HG03571 (cell line): ENCODE results near the gene DIPK1B.

Experiments used
- ATAC-seq: cut with Tn5 transposase; IDR thresholded peaks from one replicate; pipeline ENCODE4 v1.9.1; 2021; ENCODE audit not compliant: unreplicated experiment

DIPK1B gene

DNA sequence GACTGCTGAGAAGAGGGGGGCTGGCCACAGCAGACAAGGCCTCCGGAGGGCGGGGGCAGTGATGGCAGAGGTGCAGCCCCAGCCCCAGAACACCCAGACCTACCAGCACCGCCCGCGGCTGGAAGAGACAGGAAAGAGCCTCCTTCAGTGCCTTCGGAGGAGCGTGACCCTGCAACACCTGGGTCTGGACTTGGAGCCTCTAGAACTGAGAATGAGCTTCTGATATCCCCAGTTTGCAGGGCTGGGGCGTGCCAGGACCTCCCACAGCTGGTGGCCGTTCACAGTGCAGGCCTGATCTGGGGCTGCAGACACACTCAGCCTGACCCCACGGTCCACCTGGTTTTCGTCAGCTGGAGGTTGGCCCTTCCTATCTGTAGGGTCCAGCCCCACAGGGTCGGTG, 21.2 kb downstream of the DIPK1B start:
- ATAC-seq = no peak

DNA sequence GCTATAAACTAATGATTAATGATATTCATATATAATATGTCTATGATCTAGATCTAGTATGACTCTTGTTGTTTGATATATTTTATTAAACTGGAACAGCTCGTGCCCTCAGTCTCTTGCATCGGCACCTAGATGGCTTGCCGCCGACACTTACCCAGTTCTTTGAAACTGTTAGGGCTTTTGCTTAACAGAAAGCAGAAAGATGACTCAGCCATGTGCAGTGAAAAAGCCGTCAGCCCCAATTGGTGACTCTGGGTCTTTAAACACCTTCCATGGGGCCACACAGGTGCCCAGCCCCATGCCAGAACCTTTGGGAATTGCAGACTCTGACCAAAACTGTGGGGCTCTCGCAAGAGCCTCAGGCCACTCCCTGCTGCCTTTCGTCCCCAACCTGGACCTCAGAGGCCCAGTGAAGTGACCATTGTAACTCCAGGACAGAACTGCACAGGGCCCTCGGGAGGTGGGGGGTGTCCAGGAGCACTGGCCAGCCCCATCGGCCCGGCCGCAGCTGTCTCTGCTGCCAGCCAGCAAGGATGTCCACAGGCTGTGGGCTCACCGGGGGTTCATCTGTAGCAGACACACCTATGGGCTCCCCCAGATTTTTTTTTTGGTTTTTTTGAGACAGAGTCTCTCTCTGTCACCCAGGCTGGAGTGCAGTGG, 22.6 kb downstream of the DIPK1B start:
- ATAC-seq = no peak

GRCh38 chr9:136735812-136736480, 23.6 kb downstream of the DIPK1B start:
- ATAC-seq = no peak

- no peak for ATAC-seq
Observed at GRCh38 chr9:136738960-136739359, 26.6 kb downstream of the DIPK1B start.

DNA sequence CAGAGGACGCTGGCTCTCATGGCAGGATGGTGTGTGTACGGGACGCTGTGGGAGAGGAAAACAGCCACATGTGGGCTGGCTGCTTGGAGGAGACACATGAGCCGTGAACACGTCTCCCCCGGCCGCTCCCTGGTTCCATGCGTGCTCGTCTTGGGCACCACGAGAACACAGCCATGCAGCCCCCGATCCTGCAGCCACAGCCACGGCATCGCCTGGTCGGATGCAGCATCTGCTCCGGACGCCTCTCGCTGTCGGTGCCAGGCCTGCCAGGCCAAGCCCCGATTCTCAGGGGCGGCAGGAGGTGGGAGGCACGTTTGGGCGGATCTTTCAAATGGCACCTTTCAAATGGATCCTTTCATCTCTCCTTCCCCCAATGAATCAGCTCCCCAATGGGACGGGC, 27.1 kb downstream of the DIPK1B start:
- ATAC-seq = no peak

DNA sequence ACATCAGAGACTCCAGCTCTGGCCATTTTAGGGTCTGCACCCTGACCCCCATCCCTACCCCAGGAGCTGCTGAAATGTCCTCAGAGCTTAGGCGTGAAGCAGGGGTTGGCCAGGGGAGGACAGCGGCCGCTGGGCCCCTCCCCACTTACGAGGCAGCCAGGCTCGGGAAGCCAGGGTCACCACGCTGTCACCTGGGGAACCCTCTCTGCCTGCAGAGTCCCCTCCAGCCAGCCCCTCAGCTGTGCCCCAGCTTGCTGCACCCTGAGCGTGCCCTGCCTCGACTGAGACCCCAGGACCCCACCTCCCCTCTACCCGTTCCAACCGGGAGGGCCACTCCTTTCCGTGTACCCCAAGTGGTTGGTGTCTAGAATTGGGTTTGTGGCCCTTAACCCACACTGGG, 27.7 kb downstream of the DIPK1B start:
- ATAC-seq = no peak

- ATAC-seq = no peak
Observed at GRCh38 chr9:136740491-136740890, 28.1 kb downstream of the DIPK1B start.

DNA sequence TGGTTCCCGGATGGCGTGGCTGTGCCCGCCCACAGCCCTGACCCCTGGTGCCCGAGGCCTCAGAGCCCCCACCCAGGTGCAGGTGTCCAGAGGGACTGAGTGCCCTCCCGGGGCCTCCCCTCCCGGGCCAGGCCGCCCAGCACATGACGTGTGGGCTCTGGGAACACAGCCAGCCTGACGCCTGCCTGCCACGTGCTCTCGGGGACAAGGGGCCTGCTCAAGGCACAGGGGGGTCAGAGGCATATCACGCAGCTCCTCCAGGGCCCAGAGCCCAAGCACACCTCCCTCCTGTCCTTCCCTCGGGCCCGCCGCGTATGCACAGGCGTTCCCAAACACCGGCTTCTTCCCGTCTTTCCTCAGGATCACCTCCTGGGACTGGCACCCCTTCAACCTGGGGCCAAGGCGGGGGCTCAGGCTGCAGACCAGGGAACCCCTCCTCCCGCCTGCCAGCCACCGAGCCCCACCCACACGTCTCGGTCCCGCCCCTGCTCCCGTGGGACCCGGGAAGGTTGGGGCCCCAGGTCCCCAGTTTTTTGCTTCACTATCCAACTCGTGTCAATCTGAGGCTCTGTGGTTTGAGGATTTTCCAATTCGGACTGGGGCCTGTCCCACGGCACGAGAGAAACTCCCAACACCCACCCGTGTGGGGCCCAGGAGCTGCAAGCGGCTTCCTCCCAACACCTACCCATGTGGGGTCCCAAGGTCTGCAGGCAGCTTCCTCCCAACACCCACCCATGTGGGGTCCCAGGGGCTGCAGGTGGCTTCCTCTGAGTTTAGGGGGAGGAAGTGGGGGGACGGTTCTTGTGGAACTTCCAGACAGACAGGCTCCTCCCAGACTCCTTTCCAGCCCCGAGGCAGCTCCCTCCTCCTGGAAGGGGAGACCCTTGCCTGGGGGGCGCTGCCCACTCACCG, 28.9 kb downstream of the DIPK1B start:
- no peak for ATAC-seq

DNA sequence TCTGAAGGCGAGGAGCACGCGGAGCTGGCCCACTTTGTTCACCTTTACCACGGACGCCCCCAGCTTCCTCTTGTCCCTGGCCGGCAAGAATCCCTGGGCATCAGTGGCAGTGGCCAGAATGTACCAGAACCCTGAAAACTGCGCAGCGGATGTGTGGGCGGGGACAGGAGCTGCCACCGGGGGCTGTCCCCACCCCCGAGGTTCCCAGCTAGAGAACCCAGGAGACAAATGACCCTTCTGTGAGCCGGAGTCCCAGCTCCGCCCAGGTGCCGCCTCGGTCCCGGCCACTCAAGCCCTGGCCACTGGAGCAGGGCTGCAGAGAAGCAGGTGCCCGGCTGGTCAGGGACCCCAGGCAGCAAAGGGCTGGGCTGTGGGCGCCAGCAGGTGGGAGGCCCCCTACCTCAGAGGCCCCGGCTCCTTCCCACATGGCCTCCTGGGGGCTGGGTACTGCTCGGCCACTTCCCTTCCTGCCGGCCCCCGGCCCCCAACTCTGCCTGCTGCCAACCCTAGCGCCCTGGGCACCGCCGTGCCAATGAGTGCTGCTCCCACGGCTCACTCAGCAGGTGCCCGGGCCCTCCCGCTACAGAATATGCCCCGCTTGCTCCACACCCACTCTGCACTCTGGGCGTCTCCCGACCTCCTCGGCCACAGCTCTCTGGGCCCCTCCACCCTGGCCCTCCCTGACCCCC, 29.7 kb downstream of the DIPK1B start:
- ATAC-seq = no peak

- no peak for ATAC-seq
Observed at GRCh38 chr9:136742591-136743391, 30.4 kb downstream of the DIPK1B start, which contains the start of gene LCN10. Gene LCN10 (minus strand): TSS chr9:136742940. CDS start chr9:136742903, 37 bp downstream.

- ATAC-seq = no peak
Observed at GRCh38 chr9:136743639-136744211, 31.4 kb downstream of the DIPK1B start.

DNA sequence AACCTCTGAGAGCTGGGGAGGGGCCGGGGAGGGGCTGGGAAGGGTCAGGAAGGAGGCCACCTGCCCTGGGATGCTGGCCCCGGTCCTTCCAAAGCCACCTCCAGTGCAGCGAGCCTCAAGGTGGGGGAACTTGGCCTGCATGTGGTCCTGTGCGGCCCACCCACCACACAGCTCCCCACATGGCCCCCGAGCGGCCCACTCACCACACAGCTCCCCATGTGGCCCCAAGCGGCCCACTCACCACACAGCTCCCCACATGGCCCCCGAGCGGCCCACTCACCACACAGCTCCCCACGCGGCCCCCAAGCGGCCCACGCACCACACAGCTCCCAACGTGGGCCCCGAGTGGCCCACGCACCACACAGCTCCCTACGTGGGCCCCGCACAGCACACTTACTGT, 32.4 kb downstream of the DIPK1B start:
- no peak for ATAC-seq

GRCh38 chr9:136745389-136746154, 33.2 kb downstream of the DIPK1B start:
- ATAC-seq = no peak

DNA sequence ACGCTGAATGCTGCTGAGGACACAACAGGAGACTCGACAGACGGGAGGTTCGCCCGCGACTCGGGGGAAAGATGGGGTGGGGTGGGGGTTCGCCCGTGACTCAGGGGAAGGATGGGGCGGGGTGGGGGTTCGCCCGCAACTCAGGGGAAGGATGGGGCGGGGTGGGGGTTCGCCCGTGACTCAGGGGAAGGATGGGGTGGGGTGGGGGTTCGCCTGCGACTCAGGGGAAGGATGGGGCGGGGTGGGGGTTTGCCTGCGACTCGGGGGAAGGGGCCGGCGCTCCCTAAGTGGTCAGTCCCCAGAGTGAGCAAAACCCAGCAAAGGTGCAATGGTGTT, 33.8 kb downstream of the DIPK1B start:
- ATAC-seq = no peak

DNA sequence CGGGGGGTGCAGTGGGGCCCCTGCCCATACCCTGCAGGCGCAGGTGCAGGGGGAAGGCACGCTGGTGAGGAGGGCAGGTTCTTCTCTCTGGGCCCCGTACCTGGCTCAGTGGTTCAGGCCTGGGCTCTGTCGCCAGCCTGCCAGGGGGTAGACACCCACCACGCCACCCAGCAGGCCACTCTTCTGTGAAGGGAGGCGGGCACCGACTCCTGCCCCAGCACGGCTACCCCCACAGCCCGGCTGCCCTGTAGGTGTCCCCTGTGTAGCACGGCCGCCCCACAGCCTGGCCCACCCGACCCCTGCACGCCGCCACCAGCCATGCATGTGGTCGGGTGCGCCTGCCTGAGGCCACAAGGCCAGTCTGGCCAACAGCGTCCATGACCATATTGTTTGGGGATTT, 34.2 kb downstream of the DIPK1B start:
- ATAC-seq = no peak

DNA sequence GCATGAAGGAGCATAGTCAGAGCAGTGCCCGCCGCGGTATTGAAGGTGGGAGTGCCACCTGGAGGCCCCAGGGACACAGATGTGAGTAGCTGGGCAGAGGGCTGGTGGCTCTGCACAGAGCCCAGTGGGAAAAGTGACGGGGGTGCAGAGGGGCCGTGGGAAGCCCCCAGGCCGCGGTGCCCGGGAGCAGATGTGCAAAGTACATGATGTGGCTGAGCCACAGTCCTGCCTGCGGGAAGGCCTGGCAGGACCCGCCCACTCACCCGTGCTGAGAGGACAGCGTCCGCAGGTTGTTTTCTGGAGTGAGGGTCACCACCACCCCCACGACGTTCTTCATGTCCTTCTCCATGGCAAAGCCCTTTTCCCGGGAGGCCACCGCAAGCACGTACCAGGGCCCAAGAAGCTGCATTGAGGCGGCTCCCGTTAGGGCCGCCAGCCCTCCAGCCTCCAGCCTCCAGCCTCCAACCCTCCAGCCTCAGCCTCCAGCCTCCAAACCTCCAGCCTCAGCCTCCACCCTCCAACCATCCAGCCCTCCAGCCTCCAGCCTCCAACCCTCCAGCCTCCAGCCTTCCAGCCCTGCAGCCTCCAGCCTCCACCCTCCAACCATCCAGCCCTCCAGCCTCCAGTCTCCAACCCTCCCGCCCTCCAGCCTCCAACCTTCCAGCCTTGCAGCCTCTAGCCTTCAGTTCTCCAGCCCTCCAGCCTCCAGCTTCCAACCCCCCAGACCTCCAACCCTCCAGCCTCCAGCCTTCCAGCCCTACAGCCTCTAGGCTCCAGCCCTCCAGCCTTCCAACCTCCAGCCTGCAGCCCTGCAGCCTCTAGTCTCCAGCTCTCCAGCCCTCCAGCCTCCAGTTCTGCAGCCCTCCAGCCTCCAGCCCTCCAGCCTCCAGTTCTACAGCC, 35.0 kb downstream of the DIPK1B start:
- no peak for ATAC-seq

- ATAC-seq = no peak
Observed at GRCh38 chr9:136748201-136748600, 35.8 kb downstream of the DIPK1B start, which contains the start of gene LCN6. Gene LCN6 (minus strand): TSS chr9:136748525. CDS start chr9:136748483, 42 bp downstream.
